GM12892 (cell line): Measurements from ENCODE around the gene DPF3.

Experiments
- DNase-seq: peaks from one replicate; pipeline ENCODE4 v3.0.0; 2011; ENCODE audit not compliant: insufficient read length
- FAIRE-seq: peaks from 2 replicates; lab custom pipeline; 2011; peaks lifted over from hg19 to GRCh38; lab: Jason Lieb, UNC
- POLR2A ChIP-seq: IDR thresholded peaks from 2 replicates; pipeline ENCODE4 v1.6.1; 2011; ENCODE audit warnings: low read depth, low read length, control low read depth
- POLR2AphosphoS5 ChIP-seq: IDR thresholded peaks from 2 replicates; pipeline ENCODE4 v1.6.1; 2011; ENCODE audit warnings: low read depth, low read length, control low read depth
- TAF1 ChIP-seq: IDR thresholded peaks from 2 replicates; pipeline ENCODE4 v1.6.1; 2011; ENCODE audit warnings: low read depth, mild to moderate bottlenecking, control low read depth, low read length, borderline replicate concordance

The DPF3 gene

DNA sequence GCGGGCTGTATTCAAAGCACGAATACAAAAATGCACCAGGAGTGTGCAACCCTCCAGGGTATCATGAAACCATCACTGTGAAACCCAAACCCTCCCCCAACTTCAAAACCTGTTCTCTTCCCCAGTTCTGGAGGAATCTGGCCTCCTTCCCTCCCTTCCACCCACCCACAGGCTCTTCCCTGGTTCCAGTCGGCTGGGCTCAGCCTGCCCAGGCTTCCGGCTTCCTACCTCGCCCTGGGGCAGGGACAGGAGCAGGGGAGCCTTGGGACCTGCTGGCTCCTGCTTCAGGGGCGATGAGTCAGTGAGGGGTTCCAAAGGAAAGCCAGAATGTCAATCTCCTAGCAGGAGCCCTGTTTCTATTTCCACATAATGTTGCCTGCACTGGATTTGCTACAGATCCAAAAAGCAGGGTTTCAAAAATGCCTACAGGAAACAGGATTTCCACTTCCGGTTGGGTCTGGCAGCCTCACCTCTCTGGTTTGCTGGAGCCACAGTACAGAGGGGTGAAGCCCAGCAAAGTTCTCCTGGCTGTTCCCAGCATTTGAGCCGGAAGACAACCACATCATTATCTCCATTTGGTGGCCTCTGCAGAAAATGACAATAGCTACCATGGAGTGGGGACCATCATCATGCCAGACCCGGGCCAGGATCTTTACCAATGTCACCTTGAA lies 278.3 kb downstream of the DPF3 start:
- no peak for DNase-seq
- FAIRE-seq, result no peak
- no peak for TF ChIP-seq POLR2AphosphoS5
- TF ChIP-seq POLR2A, result no peak
- TF ChIP-seq TAF1, result no peak

DNA sequence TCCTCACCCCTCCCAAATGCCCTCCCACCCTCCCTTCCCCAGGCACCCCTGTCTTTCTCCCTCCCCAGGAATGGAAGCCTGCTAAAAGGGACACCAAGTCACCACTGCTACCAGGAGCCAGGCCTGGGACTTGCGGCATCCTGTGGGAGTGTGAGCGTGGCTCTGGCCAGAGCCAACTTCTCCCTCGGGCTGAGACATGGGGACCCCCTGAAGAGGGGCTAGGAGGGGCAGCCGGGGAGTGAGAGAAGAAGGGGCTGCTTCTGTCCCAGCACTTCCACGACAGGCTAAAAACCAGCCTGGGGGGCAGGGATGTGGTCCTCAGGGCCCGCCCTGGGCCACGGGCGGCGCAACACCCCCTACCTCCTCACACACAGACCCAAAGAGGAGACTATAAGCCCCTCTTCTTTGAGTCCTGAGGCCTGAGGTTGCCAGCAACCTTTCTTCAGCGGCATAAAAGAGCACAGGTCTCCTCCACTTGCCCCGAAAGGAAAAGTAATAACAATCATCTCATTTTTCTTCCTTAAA lies 278.9 kb downstream of the DPF3 start:
- TF ChIP-seq POLR2A (no peak), TAF1 (no peak), POLR2AphosphoS5 (no peak)
- FAIRE-seq (no peak), DNase-seq (no peak)

DNA sequence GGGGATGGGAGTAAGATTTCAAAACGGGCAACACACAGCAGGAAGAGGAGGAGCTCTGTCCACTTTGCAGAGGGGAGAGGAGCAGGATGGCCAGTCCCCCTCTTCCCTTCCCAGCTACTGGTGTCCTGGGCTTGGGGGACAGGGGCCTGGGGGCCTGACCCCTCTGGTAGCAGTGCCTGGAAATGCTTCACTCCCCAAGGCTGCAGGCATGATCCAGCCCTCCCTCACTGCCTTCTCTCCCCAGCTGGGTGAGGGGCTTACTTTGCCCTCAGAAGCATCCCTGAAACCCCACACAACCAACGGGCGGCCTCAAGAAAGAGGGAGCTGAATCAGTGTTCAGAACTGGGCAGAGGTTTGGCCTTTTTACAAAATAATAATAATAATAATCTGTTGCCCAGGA lies 279.5 kb downstream of the DPF3 start:
- TF ChIP-seq POLR2AphosphoS5 (no peak), TAF1 (no peak)
- FAIRE-seq (no peak), DNase-seq (no peak)

DNA sequence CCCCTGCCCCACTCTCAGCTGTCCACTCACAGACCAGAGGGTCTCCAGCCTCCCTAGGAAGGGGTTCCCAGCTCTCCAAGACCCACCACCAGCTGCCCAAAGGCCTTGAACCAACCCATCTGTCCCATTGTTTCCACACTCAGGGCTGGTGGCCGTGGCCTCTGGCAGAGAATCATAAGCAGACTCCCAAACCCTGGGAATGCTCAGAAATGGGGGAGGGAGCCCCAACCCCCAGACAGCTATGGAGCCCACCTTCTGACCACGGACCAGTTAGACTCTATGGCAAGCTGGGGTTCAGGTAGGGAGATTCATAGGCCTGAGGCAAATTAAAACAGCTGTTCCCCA lies 280.0 kb downstream of the DPF3 start:
- no peak for DNase-seq
- FAIRE-seq, result no peak
- no peak for TF ChIP-seq POLR2A
- TF ChIP-seq POLR2AphosphoS5, result no peak
- TF ChIP-seq TAF1, result no peak

DNA sequence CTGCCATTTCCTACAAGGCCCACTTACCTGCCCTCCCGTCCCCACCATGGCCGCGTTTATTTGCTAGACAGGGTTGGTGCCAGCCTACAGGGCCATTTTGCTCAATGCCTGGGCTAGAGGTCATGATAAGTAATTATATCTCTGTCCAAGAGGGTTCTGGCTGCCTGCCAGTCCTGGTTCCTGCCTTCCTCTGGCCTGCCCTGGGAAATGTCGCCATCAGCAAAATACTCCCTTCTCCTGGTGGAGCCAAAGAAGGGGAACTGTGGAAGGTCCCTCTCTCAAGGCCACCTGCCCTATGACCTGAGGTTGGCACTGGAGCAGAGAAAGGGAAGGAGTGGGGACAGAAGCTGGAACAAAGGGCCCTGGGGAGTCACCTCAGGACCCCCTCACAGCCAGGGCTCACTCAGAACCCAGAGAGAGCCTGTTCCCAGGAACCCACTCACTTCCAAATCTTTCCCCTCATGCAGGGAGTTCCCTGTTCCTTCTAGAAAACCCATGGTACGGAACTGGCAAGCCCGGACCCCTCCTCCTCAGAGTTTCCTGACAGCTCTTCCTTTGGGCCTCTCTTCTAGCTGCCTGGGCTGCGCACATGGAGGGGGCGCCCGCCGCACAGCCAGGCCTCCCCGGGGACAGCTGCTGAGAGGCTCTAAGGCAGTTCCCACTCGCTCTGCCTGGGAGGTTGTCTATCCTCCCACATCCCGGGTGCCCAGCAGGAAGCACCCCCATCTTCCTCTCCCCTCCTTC lies 280.5 kb downstream of the DPF3 start:
- no peak for TF ChIP-seq POLR2A
- no peak for TF ChIP-seq TAF1
- no peak for TF ChIP-seq POLR2AphosphoS5
- FAIRE-seq, result no peak
- DNase-seq, result no peak

DNA sequence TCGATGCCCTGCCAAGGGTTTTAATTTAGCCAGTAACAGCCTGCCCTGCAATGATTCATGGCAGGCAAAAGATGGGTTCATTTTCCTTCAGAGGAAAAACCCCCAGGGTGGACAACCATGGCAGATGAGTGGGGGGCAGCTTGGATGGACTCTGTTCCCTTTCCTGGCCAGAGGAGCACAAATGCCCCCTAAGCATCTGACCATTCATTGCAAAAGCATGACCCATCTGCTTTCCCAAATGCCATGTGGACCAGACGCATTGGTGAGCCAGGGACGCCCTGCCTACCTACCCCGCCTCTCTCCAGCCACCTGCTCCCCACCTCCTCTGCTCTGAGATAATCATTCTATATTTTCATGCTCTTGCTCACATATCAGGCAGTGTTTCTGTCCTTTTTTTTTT lies 281.9 kb downstream of the DPF3 start:
- DNase-seq (no peak), FAIRE-seq (no peak)
- TF ChIP-seq POLR2AphosphoS5, result no peak
- TF ChIP-seq POLR2A, result no peak
- no peak for TF ChIP-seq TAF1

DNA sequence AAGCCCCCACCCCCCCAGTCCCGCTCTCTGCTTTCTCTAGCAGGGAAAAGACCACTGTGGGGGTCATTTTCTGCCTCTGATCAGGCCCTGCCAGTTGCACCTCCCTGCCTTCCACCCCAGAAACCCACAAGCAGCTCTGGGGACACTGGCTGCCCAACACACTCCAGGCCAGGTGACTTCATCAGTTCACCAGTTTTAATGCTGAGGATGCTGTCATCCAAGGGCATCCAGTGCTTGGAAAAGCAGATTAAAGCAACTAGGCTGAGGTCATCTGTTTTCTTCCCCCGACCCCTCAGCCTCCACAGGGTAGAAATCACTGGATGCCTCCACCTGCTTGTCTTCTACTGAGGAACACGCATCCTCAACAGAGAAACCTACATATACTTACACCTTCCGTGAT lies 282.4 kb downstream of the DPF3 start:
- FAIRE-seq (no peak), DNase-seq (no peak)
- TF ChIP-seq POLR2A (no peak), POLR2AphosphoS5 (no peak), TAF1 (no peak)

DNA sequence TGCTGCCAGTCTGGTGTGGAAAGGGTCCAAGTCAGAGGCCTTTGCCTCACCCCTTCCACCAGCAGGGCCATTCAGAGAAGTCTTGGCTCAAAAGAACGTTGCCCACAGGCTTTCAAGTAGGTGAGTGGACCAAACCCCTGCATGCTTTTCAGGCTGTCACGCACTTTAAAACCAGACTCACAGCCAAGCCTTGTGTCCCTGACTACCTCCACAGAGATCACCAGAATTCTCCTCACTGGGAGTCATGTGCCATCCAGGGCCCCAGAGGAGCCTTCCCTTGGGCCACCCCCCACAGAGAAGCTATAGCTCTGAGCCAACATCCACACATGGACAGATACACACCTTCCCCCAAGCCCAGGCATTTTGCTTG lies 283.1 kb downstream of the DPF3 start:
- FAIRE-seq (no peak), DNase-seq (no peak)
- TF ChIP-seq POLR2A (no peak), TAF1 (no peak), POLR2AphosphoS5 (no peak)

DNA sequence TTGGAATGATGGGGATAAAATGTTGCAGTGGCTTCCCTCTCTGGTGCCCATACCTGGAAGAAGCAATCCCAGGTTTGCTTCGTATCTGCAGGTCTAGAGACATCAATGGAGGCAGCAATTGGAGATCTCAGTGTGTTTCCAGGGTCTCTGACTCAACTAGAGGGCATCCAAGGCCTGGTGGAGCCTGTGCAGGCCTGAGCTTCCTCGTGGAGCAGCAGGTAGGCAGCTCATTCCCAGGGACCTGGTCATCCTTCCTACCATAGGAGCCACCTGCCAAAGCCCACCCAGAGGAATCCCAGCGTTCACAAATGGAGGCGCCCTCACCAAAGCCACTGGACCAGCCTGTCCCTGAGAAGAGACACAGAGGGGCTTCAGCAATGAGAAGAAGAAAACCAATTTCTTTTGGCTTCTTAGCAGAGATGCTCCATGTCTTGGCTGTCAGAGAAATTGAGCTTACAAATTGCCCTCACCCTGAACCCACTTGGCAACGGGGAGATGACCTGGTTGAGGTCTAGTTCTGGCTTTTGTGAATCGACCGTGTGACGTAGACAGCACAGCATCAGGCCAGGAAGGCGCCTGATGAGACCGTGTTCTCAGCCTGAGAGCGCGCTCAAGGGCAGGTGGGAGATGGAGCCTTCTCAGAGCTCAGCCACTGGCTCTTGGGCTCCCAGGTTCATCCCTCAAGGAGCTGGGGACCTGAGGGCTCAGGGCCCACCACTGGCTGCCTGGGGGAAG lies 283.6 kb downstream of the DPF3 start:
- no peak for DNase-seq
- TF ChIP-seq POLR2A, result no peak
- TF ChIP-seq TAF1, result no peak
- TF ChIP-seq POLR2AphosphoS5, result no peak
- no peak for FAIRE-seq

DNA sequence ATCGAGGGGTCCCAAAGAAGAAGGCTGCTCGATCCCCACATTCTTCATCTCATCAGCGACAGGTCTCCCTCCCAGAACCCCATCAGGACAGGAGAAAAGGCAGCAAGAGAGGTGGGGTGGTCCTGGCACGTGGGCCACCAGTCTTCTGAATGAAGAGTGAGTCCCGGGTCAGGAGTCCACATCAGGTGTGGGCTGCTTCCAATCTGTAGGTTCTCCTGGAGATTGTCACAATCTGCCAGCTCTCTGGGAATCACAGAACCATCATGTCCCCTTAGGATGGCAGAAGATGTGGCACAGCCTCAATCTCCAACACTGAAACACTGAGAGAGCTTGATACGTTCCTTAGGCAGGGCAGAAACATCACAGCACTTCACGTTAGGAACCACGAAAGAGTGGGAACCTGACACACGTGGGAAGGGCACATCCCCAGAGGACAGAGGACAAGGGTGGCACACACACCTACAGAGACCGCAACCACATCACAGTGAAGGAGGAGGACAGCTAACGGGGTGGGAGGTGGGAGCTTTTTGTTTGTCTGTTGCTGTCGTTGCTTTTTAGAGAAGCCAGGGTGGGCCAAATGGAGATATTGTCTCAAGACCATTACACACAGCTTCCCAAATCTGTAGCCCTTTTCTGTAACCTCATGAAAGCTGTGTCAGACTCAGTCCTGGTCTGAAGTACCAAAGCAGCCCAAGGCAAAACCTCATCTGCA lies 284.5 kb downstream of the DPF3 start:
- TF ChIP-seq TAF1 (no peak), POLR2AphosphoS5 (no peak), POLR2A (no peak)
- no peak for FAIRE-seq
- no peak for DNase-seq

DNA sequence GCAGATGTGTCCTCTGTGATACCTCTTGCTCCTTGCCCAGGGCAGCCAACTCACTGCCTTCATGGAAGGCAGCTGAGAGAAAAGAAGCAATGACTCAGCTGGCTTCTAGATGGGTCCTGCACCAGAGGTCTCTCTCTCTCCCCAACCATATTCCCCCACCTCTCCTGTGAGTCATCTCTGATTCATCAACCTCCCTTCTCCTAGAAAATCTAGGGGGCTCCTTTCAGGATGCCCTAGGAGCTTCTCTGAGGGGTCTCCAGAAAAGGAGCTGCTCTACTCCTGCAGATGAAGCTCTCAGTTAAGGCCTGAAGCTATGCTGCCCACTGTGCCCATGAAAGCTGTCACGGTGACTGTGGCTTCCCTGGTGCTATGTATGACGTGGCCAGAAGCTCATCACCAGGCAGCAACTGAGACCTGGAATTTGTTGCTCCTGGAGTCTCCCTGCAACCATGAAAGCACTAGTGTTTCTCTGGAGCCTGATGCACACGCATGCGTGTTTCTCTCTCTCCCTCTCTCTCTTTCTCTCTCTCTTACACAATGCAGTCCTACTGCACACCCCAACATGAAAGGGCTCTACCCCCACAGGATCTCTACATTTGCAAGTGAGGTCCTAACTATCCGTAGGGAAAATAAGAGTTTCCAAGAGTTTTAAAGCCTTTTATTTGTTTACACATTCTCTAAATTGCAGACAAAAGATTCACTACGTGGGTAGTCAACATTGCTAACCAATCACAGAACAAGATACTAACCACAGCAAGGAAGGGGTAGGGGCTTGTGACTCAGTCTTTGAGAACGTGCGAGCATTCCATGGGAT lies 285.3 kb downstream of the DPF3 start:
- no peak for FAIRE-seq
- no peak for TF ChIP-seq TAF1
- no peak for TF ChIP-seq POLR2A
- no peak for TF ChIP-seq POLR2AphosphoS5
- DNase-seq, result no peak
